Muscle layer of duodenum (tissue), 2 donors: ENCODE measurements around the gene PRDX1.
A peak's percentile ranks its signal among the peaks of the same experiment; 100 is the strongest.

Source experiments
- H3K27ac ChIP-seq: one replicate; pipeline ENCODE4 v1.7.0; 2013; ENCODE audit warnings: mild to moderate bottlenecking, low read length
- H3K27me3 ChIP-seq: one replicate; pipeline ENCODE4 v1.7.0; 2013; ENCODE audit warnings: low read depth, mild to moderate bottlenecking, control low read depth, low read length
- H3K36me3 ChIP-seq, 2 donors: one replicate each; pipeline ENCODE4 v1.7.0; 2013; ENCODE audit warnings: low read length in 2 of 2, control low read depth in 1 of 2, mild to moderate bottlenecking in 1 of 2; ENCODE audit not compliant: insufficient read depth in 2 of 2, control insufficient read depth in 1 of 2
- H3K4me1 ChIP-seq, 2 donors: one replicate each; pipeline ENCODE4 v1.7.0; 2013; ENCODE audit warnings: low read length in 2 of 2, mild to moderate bottlenecking in 2 of 2, control low read depth in 1 of 2, moderate library complexity in 1 of 2; ENCODE audit not compliant: insufficient read depth in 2 of 2, control insufficient read depth in 1 of 2
- H3K4me3 ChIP-seq, 2 donors: one replicate each; pipeline ENCODE4 v1.7.0; 2013; ENCODE audit warnings: low read length in 2 of 2, low read depth in 1 of 2, mild to moderate bottlenecking in 1 of 2
- H3K9me3 ChIP-seq, 2 donors: one replicate each; pipeline ENCODE4 v1.7.0; 2013; ENCODE audit warnings: low read length in 2 of 2, control low read depth in 1 of 2, mild to moderate bottlenecking in 1 of 2; ENCODE audit not compliant: control insufficient read depth in 1 of 2
- donor health status: healthy.

PRDX1 gene

DNA sequence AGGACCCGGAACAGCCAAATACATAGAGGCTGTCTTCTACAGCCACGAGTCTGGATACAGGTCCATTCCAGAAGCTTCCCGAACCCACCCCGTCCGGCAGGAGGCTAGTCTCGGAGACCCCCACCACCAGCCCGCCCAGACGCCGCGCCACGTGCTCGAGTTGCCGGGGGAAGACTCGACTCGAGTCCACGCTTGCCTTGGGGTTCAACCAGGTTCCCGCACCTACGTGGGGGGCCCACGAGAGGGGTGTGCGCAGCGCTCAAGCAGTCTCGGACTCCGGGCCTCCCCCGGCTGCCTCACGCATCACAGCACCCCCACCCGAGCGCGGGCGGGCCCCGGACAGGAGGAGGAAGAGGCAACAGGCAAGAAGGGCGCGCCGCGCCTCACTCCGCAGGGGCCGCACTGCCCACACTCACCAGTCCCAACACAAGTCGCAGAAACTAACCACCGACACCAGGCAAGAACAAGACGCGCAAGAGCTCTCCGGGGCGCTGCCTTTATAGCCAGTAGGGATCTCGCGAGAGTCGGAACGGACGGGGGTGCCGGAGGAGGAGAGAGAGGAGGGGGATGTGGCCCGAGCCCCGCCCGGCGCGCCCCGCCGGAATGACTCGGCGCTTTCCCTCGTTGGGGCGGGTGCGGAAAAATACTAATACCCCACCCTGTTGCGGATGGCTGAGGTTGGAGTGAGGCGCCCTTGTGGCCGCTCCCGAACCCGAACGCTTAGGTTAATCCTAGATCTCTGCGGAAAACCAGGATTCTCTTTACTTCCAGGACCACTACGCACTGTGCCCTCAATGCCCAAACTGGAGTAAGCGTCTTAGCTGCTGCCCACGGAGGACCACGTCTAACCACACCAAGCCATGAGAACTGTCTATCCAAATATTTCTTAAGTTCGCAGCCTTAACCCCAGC, at the start of gene PRDX1:
PRDX1 (minus strand) TSS at position 472 of the 911 bp plus-strand sequence. CDS start 2,841 bp downstream, outside the sequence.
- peaks cover 6 to 23% of the 10 kb centered on the region in 2 donors for H3K4me1 ChIP-seq
- peak within 1 kb of the TSS; percentile 88 to 98 for H3K4me3 ChIP-seq
- H3K27ac ChIP-seq = peak within 1 kb of the TSS; percentile 93
- H3K27me3 ChIP-seq = no peaks in the 10 kb centered on the region
- H3K36me3 ChIP-seq = peaks cover 9 to 12% of the 10 kb centered on the region in 2 donors
- no peaks in the 10 kb centered on the region for H3K9me3 ChIP-seq

DNA sequence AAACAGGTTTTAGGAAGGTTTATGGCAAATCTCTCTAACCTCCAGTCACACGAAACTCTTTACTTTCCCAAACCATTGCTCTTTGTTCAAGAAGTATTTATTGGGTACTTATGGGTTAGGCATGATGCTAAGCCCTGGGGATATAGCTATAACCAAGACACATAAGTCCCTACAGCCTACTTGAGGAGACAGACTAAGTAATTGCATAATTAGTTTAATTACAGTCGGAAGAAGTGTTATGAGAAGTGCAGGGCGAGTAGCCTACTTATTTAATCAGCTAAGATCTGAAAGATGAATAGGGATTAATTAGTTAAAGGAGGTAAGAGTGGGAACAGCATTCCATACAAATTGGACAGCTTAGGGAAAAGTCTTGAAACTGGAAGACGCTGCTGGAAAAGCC, 48.9 kb upstream of the PRDX1 start:
- peaks cover 24 to 34% of the 10 kb centered on the region in 2 donors for H3K36me3 ChIP-seq
- no peaks in the 10 kb centered on the region for H3K27me3 ChIP-seq
- H3K4me3 ChIP-seq = no peak overlapping the region
- H3K9me3 ChIP-seq = no peaks in the 10 kb centered on the region
- H3K4me1 ChIP-seq = peaks cover 0 to 11% of the 10 kb centered on the region in 2 donors
- H3K27ac ChIP-seq = no peak overlapping the region

DNA sequence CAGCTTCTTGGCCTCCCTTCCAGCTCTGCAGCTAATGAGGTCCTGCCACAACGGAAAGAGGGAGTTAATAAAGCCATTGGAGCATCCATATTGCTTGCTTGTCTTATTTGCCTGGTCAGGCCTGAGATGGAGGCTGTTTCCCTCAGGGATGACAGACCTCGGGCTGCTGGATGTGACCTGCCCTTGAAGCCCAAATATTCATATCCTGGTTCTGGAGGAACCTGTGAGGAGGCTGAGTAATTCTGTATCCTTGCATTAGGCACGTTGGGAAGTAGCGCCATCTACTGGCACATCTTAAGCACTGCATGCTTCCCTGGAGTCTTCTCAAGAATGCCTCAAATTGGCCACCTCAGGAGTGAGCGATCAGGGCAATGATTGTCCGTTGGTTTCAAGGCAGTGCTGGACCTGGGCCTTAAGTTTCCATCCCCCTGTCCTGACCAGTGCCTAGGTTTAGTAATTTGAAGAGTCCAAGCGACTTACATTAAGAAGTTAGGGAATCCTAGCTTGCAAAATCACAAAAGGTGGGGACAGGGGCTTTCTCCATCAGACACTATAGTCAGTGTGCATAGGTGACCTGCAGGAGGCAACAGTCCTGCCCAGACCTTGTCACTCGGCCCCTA, 48.4 kb upstream of the PRDX1 start:
- peaks cover 24 to 34% of the 10 kb centered on the region in 2 donors for H3K36me3 ChIP-seq

DNA sequence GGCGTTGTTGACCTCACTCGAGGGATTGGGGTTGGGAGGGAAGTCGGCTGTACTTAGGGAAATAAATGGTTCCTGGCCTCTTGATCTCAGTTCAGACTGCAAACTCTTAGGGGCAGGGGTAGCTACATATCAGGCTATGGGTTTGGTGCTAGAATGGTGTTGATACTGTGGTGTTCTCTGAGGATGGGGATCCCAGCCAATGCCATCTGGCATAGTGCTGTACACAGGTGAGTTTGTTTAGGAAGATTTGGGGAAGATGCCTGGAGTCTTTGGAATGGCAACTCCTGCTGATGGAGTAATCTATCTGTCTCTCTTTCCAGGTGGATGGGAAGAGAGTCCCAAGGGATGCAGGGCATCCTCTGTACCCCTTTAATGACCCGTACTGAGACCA, 47.9 kb upstream of the PRDX1 start:
- Histone ChIP-seq H3K27ac (no peak overlapping the region), H3K36me3 (peaks cover 24 to 34% of the 10 kb centered on the region in 2 donors), H3K4me1 (peaks cover 0 to 11% of the 10 kb centered on the region in 2 donors), H3K9me3 (no peaks in the 10 kb centered on the region), H3K27me3 (no peaks in the 10 kb centered on the region), H3K4me3 (no peak overlapping the region)

More for the DNA sequence above, 48.4 kb upstream of the PRDX1 start:
- Histone ChIP-seq H3K4me1 (peaks cover 0 to 11% of the 10 kb centered on the region in 2 donors), H3K27me3 (no peaks in the 10 kb centered on the region), H3K4me3 (no peak overlapping the region), H3K27ac (no peak overlapping the region), H3K9me3 (no peaks in the 10 kb centered on the region)

DNA sequence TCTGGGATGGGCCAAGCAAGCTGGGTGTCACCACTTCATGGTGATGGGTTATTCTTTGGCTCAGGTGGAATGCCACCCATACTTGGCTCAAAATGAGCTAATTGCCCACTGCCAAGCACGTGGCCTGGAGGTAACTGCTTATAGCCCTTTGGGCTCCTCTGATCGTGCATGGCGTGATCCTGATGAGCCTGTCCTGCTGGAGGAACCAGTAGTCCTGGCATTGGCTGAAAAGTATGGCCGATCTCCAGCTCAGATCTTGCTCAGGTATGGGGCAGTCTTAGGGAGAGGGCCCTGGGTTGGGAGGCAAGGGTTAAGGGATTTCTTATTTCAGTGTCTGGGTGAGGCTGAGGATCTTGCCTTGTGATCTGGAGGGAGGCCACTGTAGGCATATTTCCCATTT, 46.7 kb upstream of the PRDX1 start:
- H3K27ac ChIP-seq = no peak overlapping the region
- peaks cover 31 to 40% of the 10 kb centered on the region in 2 donors for H3K36me3 ChIP-seq
- H3K4me1 ChIP-seq = peaks cover 0 to 11% of the 10 kb centered on the region in 2 donors
- H3K9me3 ChIP-seq = no peaks in the 10 kb centered on the region
- H3K4me3 ChIP-seq = no peak overlapping the region
- H3K27me3 ChIP-seq = no peaks in the 10 kb centered on the region

DNA sequence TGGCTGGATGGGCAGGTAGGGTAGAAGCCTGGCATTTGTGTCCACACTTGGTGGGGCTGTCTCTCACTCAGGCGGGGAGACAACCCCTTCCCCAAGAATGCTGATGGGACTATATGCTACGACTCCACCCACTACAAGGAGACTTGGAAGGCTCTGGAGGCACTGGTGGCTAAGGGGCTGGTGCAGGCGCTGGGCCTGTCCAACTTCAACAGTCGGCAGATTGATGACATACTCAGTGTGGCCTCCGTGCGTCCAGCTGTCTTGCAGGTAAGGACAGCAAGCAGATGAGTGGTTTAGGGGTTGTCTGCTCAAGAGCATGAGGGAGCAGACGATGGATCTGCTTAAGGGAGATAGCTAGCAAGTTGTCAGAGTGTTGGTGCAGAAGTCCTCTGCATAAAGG, 46.2 kb upstream of the PRDX1 start:
- no peak overlapping the region for H3K27ac ChIP-seq
- no peaks in the 10 kb centered on the region for H3K27me3 ChIP-seq
- no peak overlapping the region for H3K4me3 ChIP-seq
- H3K9me3 ChIP-seq = no peaks in the 10 kb centered on the region
- peaks cover 31 to 40% of the 10 kb centered on the region in 2 donors for H3K36me3 ChIP-seq
- H3K4me1 ChIP-seq = peaks cover 0 to 11% of the 10 kb centered on the region in 2 donors

DNA sequence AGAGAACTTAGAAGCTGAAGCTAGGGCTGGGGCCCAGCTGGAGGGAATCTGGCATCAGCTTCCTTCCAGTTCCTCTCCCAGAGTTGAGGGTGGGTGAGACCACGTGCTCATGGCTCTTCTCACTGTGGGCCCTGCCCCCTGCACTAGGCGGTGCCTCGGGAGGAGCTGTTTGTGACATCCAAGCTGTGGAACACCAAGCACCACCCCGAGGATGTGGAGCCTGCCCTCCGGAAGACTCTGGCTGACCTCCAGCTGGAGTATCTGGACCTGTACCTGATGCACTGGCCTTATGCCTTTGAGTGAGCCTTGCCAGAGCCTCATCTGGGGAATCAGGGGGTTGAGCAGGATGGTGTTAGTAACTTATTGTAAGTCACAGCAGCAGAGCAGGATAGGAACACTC, 45.0 kb upstream of the PRDX1 start:
- H3K27me3 ChIP-seq = no peaks in the 10 kb centered on the region
- no peak overlapping the region for H3K4me3 ChIP-seq
- no peak overlapping the region for H3K27ac ChIP-seq
- peaks cover 34 to 44% of the 10 kb centered on the region in 2 donors for H3K36me3 ChIP-seq
- H3K4me1 ChIP-seq = peaks cover 0 to 11% of the 10 kb centered on the region in 2 donors
- no peaks in the 10 kb centered on the region for H3K9me3 ChIP-seq

DNA sequence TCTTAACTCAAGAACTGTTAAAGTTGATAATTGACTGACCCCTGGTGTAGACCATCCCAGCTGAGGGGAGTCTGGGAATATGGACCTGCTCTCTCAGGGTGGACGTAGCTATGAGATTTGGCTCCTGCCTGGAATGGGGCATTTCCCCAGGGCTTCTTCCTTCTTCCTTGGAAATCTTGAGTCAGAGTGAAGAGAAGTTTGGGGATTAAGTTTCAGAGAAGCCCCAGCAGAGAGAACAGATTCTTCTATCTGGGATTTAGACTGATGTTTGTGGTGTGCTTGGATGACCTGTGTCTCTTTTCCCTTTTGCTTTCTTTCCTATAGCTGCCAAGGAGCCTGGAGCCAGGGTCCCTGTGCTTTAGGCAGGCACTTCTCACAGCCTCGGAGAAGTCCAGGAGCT, 42.2 kb upstream of the PRDX1 start:
- Histone ChIP-seq H3K4me3 (no peak overlapping the region), H3K27ac (no peak overlapping the region)

DNA sequence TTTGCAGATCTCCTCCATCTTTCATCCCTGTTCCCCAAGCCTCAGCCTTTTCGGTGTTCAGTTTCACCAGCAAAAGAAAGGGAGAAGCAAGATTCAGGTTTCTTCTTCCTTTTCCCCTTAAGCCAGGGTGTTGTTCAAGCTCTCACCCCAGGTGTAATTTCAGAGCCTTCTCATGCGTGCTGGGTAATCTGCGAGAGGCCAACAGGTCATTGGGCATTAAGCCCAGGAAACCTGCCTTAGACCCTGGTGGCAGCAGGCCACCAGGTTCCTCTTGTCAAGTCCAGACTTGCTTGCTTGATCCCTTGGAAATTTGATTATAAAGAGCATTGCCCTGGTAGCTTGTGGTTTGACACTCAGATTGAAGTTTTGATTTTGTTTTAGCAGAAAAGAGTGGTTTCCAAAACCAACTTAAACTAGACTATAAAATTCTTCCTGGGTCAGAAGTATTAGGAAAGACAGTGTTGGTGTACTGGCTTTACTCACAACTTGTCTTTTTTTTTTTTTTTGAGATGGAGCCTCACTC, 35.8 kb upstream of the PRDX1 start:
- H3K27ac ChIP-seq = peak overlapping the region; percentile 6

More for the DNA sequence above, 42.2 kb upstream of the PRDX1 start:
- Histone ChIP-seq H3K27me3 (no peaks in the 10 kb centered on the region), H3K9me3 (no peaks in the 10 kb centered on the region), H3K4me1 (peaks cover 0 to 11% of the 10 kb centered on the region in 2 donors), H3K36me3 (peaks cover 35 to 39% of the 10 kb centered on the region in 2 donors)

DNA sequence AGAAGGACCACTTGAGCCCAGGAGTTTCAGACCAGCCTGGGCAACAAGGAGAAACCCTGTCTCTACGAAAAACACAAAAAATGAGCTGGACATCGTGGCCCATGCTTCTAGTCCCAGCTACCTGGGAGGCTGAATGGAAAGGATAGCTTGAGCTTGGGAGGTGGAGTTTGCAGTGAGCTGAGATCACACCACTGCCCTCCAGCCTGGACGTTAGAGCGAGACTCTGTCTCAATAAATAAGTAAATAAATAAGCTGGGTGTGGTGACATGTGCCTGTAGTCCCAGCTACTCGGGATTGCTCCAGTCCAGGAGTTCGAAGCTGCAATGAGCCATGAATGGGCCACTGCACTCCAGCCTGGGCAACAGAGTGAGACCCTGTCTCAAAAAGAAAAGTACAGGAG, 32.5 kb upstream of the PRDX1 start:
- Histone ChIP-seq H3K27me3 (no peaks in the 10 kb centered on the region), H3K4me1 (peaks cover 0 to 24% of the 10 kb centered on the region in 2 donors), H3K27ac (no peak overlapping the region), H3K36me3 (peaks cover 8 to 12% of the 10 kb centered on the region in 2 donors), H3K4me3 (no peak overlapping the region), H3K9me3 (no peaks in the 10 kb centered on the region)

More for the DNA sequence above, 35.8 kb upstream of the PRDX1 start:
- H3K4me3 ChIP-seq = no peak overlapping the region
- peaks cover 0 to 8% of the 10 kb centered on the region in 2 donors for H3K4me1 ChIP-seq
- no peaks in the 10 kb centered on the region for H3K27me3 ChIP-seq
- peaks cover 15 to 21% of the 10 kb centered on the region in 2 donors for H3K36me3 ChIP-seq
- no peaks in the 10 kb centered on the region for H3K9me3 ChIP-seq

DNA sequence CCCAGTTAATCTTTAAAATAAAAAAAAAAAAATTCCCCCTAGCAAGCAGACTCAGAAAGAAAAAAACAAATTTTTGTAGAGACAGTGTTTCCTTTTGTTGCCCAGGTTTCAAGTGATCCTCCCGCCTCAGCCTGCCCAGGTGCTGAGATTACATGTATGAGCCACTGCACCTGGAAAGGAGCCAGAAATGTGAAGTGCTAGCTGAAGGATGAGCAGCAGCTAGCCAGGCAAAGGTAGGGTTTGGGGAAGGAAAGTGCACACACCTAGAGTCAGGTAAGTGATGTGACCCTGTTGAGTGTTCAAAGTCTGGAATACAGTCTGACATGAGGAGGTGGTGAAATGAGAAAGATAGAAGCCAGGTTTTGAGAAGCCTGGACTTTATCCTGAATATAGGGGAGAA, 30.6 kb upstream of the PRDX1 start:
- peaks cover 8 to 12% of the 10 kb centered on the region in 2 donors for H3K36me3 ChIP-seq
- H3K9me3 ChIP-seq = no peaks in the 10 kb centered on the region
- H3K4me3 ChIP-seq = peak overlapping the region in 1 of 2 donors; percentile 86
- H3K27ac ChIP-seq = peak overlapping the region; percentile 5
- peaks cover 0 to 19% of the 10 kb centered on the region in 2 donors for H3K4me1 ChIP-seq
- no peaks in the 10 kb centered on the region for H3K27me3 ChIP-seq
